GM23338 (cell line): Measurements from ENCODE around the gene EXOC6. TPM values are rescaled to one million over a fixed set of nuclear protein-coding genes. Genes with fewer than 3 reads are reported as not detected.

Source experiments
- ATAC-seq: fragments of 200-7000 bp; cut with Tn5 transposase; 3 replicates; pipeline ENCODE4 v1.9.1; 2020
- DNase-seq: peaks from one replicate; pipeline ENCODE4 v3.0.0-alpha.2; 2015; ENCODE audit warnings: low spot score
- H2AFZ ChIP-seq: fragments of 200-600 bp; sonication (generic); 2 replicates; pipeline ENCODE4 v1.8.0; 2016; ENCODE audit warnings: antibody characterized with exemption, mild to moderate bottlenecking, moderate library complexity
- H3F3A ChIP-seq: fragments of 200-600 bp; sonication (generic); replicated peaks from 2 replicates; pipeline ENCODE4 v1.8.0; 2017; ENCODE audit warnings: antibody characterized with exemption, mixed run types, low read depth
- H3K27ac ChIP-seq: fragments of 200-600 bp; sonication (generic); 2 replicates; pipeline ENCODE4 v1.6.1; 2016; ENCODE audit warnings: low read depth
- H3K27me3 ChIP-seq: fragments of 200-600 bp; sonication (generic); 2 replicates; pipeline ENCODE4 v1.8.0; 2016; ENCODE audit warnings: mild to moderate bottlenecking, mixed run types, moderate library complexity; ENCODE audit not compliant: insufficient read depth
- H3K36me3 ChIP-seq: fragments of 200-600 bp; sonication (generic); 2 replicates; pipeline ENCODE4 v1.8.0; 2016; ENCODE audit warnings: mild to moderate bottlenecking; ENCODE audit not compliant: insufficient read depth
- H3K4me1 ChIP-seq: fragments of 200-600 bp; sonication (generic); 2 replicates; pipeline ENCODE4 v1.8.0; 2016; ENCODE audit warnings: mild to moderate bottlenecking, moderate library complexity; ENCODE audit not compliant: insufficient read depth
- H3K4me2 ChIP-seq: fragments of 200-600 bp; sonication (generic); 2 replicates; pipeline ENCODE4 v1.7.1; 2017; ENCODE audit warnings: mixed run types
- H3K4me3 ChIP-seq: fragments of 200-600 bp; sonication (generic); 2 replicates; pipeline ENCODE4 v1.6.1; 2016; ENCODE audit warnings: mixed run types
- H3K79me2 ChIP-seq: fragments of 200-600 bp; sonication (generic); replicated peaks from 2 replicates; pipeline ENCODE4 v1.8.0; 2017; ENCODE audit warnings: mild to moderate bottlenecking; ENCODE audit not compliant: insufficient read depth
- H3K9me2 ChIP-seq: fragments of 200-600 bp; sonication (generic); 2 replicates; pipeline ENCODE4 v1.8.0; 2017; ENCODE audit not compliant: insufficient read depth
- H4K20me1 ChIP-seq: fragments of 200-600 bp; sonication (generic); replicated peaks from 2 replicates; pipeline ENCODE4 v1.8.0; 2017; ENCODE audit warnings: mild to moderate bottlenecking; ENCODE audit not compliant: insufficient read depth
- H3K27ac Mint-ChIP-seq: 2 replicates; pipeline ENCODE4 v1.8.0; 2020; ENCODE audit warnings: inconsistent platforms, mild to moderate bottlenecking, moderate library complexity, mixed read lengths
- H3K27me3 Mint-ChIP-seq: 3 replicates; pipeline ENCODE4 v1.8.0; 2022; ENCODE audit warnings: low read depth, mild to moderate bottlenecking, moderate library complexity, mixed read lengths, inconsistent platforms; ENCODE audit not compliant: insufficient read depth, poor library complexity
- H3K36me3 Mint-ChIP-seq: 3 replicates; pipeline ENCODE4 v1.8.0; 2021; ENCODE audit warnings: low read depth, mild to moderate bottlenecking, inconsistent platforms, moderate library complexity, mixed read lengths
- H3K4me1 Mint-ChIP-seq: 3 replicates; pipeline ENCODE4 v1.8.0; 2020; ENCODE audit warnings: mild to moderate bottlenecking, inconsistent platforms, mixed read lengths
- H3K4me3 Mint-ChIP-seq: 3 replicates; pipeline ENCODE4 v1.8.0; 2021; ENCODE audit warnings: moderate library complexity, mild to moderate bottlenecking, inconsistent platforms, mixed read lengths
- H3K9me3 Mint-ChIP-seq: 3 replicates; pipeline ENCODE4 v1.8.0; 2020; ENCODE audit warnings: moderate library complexity, mild to moderate bottlenecking, inconsistent platforms, mixed read lengths
- CREB1 ChIP-seq: fragments of 250-450 bp; sonication (Bioruptor Pico); IDR thresholded peaks from 2 replicates; pipeline ENCODE4 v1.5.0; 2020; ENCODE audit warnings: low read depth, mild to moderate bottlenecking, moderate library complexity
- CTCF ChIP-seq, 2 experiments: fragments of 200-600 bp in 1 of 2; sonication (generic) in 1 of 2; conservative IDR thresholded peaks; 2 replicates each; pipeline versions ENCODE4 v1.5.1 to v1.6.1; 2016 to 2017; ENCODE audit warnings: antibody characterized with exemption in 2 of 2, low read depth in 2 of 2, mild to moderate bottlenecking in 2 of 2, moderate library complexity in 1 of 2
- ETS1 ChIP-seq: IDR thresholded peaks from 2 replicates; pipeline ENCODE4 v1.6.1; 2016; ENCODE audit warnings: antibody characterized with exemption
- EZH2 ChIP-seq: fragments of 200-600 bp; sonication (generic); IDR thresholded peaks from one replicate; pipeline ENCODE4 v1.8.0; 2017; ENCODE audit warnings: antibody characterized with exemption, mild to moderate bottlenecking, low read depth; ENCODE audit not compliant: unreplicated experiment
- EZH2phosphoT487 ChIP-seq: fragments of 200-600 bp; sonication (generic); IDR thresholded peaks from one replicate; pipeline ENCODE4 v1.8.1; 2018; ENCODE audit warnings: antibody characterized with exemption; ENCODE audit not compliant: unreplicated experiment
- JUNB ChIP-seq: IDR thresholded peaks from one replicate; pipeline ENCODE4 v1.6.1; 2016; ENCODE audit warnings: antibody characterized with exemption; ENCODE audit not compliant: unreplicated experiment
- NANOG ChIP-seq: IDR thresholded peaks from 2 replicates; pipeline ENCODE4 v1.6.1; 2016; ENCODE audit warnings: antibody characterized with exemption, borderline replicate concordance
- POLR2AphosphoS5 ChIP-seq: IDR thresholded peaks from 2 replicates; pipeline ENCODE4 v1.6.1; 2016; ENCODE audit warnings: antibody characterized with exemption, low read depth
- REST ChIP-seq: IDR thresholded peaks from one replicate; pipeline ENCODE4 v1.6.1; 2018; ENCODE audit warnings: antibody characterized with exemption; ENCODE audit not compliant: unreplicated experiment
- STAT1 ChIP-seq: IDR thresholded peaks from one replicate; pipeline ENCODE4 v1.6.1; 2016; ENCODE audit warnings: antibody characterized with exemption; ENCODE audit not compliant: unreplicated experiment
- ZNF114 ChIP-seq: fragments of 250-450 bp; sonication (Bioruptor Pico); IDR thresholded peaks from 2 replicates; pipeline ENCODE4 v1.5.0; 2020; ENCODE audit warnings: mild to moderate bottlenecking, moderate library complexity
- ZNF331 ChIP-seq: fragments of 250-450 bp; sonication (Bioruptor Pico); IDR thresholded peaks from 2 replicates; pipeline ENCODE4 v1.5.0; 2020; ENCODE audit warnings: low read depth, mild to moderate bottlenecking, moderate library complexity
- polyA plus RNA-seq: library from polyadenylated mRNA; unstranded; fragments of >200 nt; fragmentation: Nextera tagmentation; extraction: Ambion mirVana; gene quantifications from 2 replicates; pipeline ENCODE4 v1.2.1, GENCODE V29; 2016
- total RNA-seq: library from RNA; depleted of rRNA; stranded (reverse); fragments of >200 nt; shearing (Covaris generic); gene quantifications from 2 replicates; pipeline ENCODE4 v1.2.3, GENCODE V29; 2014
- TF ChIP-seq, protein P1 (sequence below): fragments of 250-450 bp; sonication (Bioruptor Pico); IDR thresholded peaks from 2 replicates; pipeline ENCODE4 v1.5.0; 2020; ENCODE audit warnings: mild to moderate bottlenecking, moderate library complexity

The EXOC6 gene
- total and polyA plus RNA-seq, 2 experiments from 2014 or later: 5.0 to 6.0 TPM

- Mint-ChIP-seq H3K4me3 (peak overlapping the region; percentile 67), H3K27ac (no peak overlapping the region), H3K4me1 (peaks cover 36% of the 10 kb centered on the region), H3K27me3 (peaks cover 91% of the 10 kb centered on the region), H3K9me3 (no peaks in the 10 kb centered on the region; the same call in 2 of the 3 replicates), H3K36me3 (no peaks in the 10 kb centered on the region; the same call in 2 of the 3 replicates)
- H3K36me3 ChIP-seq: no peaks in the 10 kb centered on the region
- H3F3A ChIP-seq: peaks cover 27% of the 10 kb centered on the region
- peaks cover 100% of the 10 kb centered on the region for H3K27me3 ChIP-seq
- no peaks in the 10 kb centered on the region for H3K9me2 ChIP-seq
- peak overlapping the region; percentile 63 for H3K4me3 ChIP-seq
- no peaks in the 10 kb centered on the region for H3K79me2 ChIP-seq
- peaks cover 38% of the 10 kb centered on the region for H3K4me1 ChIP-seq
- peak; percentile 85 for DNase-seq
- ATAC-seq: peak; percentile 42
- H3K4me2 ChIP-seq: peak overlapping the region; percentile 89
- TF ChIP-seq ETS1 (no peak), ZNF331 (CRISPR knock-in tag) (no peak), STAT1 (no peak), NANOG (no peak), ZNF114 (no peak), JUNB (no peak), CREB1 (CRISPR knock-in tag) (peak; percentile 60; the same call in 1 of the 2 replicates), CTCF (conservative IDR thresholded peaks at IDR 0.05; ENCODE audit: low read depth in 2 of 2) (peak; percentile 67 to 76), POLR2AphosphoS5 (no peak), EZH2 (peak; percentile 46), REST (no peak), EZH2phosphoT487 (peak; percentile 93)
- TF ChIP-seq, protein P1, sequence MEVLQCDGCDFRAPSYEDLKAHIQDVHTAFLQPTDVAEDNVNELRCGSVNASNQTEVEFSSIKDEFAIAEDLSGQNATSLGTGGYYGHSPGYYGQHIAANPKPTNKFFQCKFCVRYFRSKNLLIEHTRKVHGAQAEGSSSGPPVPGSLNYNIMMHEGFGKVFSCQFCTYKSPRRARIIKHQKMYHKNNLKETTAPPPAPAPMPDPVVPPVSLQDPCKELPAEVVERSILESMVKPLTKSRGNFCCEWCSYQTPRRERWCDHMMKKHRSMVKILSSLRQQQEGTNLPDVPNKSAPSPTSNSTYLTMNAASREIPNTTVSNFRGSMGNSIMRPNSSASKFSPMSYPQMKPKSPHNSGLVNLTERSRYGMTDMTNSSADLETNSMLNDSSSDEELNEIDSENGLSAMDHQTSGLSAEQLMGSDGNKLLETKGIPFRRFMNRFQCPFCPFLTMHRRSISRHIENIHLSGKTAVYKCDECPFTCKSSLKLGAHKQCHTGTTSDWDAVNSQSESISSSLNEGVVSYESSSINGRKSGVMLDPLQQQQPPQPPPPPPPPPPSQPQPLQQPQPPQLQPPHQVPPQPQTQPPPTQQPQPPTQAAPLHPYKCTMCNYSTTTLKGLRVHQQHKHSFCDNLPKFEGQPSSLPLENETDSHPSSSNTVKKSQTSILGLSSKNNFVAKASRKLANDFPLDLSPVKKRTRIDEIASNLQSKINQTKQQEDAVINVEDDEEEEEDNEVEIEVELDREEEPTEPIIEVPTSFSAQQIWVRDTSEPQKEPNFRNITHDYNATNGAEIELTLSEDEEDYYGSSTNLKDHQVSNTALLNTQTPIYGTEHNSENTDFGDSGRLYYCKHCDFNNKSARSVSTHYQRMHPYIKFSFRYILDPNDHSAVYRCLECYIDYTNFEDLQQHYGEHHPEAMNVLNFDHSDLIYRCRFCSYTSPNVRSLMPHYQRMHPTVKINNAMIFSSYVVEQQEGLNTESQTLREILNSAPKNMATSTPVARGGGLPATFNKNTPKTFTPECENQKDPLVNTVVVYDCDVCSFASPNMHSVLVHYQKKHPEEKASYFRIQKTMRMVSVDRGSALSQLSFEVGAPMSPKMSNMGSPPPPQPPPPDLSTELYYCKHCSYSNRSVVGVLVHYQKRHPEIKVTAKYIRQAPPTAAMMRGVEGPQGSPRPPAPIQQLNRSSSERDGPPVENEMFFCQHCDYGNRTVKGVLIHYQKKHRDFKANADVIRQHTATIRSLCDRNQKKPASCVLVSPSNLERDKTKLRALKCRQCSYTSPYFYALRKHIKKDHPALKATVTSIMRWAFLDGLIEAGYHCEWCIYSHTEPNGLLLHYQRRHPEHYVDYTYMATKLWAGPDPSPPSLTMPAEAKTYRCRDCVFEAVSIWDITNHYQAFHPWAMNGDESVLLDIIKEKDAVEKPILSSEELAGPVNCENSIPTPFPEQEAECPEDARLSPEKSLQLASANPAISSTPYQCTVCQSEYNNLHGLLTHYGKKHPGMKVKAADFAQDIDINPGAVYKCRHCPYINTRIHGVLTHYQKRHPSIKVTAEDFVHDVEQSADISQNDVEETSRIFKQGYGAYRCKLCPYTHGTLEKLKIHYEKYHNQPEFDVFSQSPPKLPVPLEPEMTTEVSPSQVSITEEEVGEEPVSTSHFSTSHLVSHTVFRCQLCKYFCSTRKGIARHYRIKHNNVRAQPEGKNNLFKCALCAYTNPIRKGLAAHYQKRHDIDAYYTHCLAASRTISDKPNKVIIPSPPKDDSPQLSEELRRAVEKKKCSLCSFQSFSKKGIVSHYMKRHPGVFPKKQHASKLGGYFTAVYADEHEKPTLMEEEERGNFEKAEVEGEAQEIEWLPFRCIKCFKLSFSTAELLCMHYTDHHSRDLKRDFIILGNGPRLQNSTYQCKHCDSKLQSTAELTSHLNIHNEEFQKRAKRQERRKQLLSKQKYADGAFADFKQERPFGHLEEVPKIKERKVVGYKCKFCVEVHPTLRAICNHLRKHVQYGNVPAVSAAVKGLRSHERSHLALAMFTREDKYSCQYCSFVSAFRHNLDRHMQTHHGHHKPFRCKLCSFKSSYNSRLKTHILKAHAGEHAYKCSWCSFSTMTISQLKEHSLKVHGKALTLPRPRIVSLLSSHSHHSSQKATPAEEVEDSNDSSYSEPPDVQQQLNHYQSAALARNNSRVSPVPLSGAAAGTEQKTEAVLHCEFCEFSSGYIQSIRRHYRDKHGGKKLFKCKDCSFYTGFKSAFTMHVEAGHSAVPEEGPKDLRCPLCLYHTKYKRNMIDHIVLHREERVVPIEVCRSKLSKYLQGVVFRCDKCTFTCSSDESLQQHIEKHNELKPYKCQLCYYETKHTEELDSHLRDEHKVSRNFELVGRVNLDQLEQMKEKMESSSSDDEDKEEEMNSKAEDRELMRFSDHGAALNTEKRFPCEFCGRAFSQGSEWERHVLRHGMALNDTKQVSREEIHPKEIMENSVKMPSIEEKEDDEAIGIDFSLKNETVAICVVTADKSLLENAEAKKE (CRISPR knock-in tag): no peak
- peak overlapping the region; percentile 84 for H2AFZ ChIP-seq
- no peak overlapping the region for H3K27ac ChIP-seq
- peaks cover 12% of the 10 kb centered on the region for H4K20me1 ChIP-seq
These were observed 214.3 kb downstream of the EXOC6 start for GRCh38 chr10:93062514-93063143.
